Subcutaneous abdominal adipose tissue (tissue), 5 donors: ENCODE measurements around the gene PHC2.

Source experiments
- H3K27ac ChIP-seq: one replicate; pipeline ENCODE4 v1.7.0; 2013; ENCODE audit warnings: low read depth, mild to moderate bottlenecking, inconsistent platforms, low read length, moderate library complexity
- H3K27me3 ChIP-seq, 5 donors: one replicate each; pipeline ENCODE4 v1.7.0; 2013; ENCODE audit warnings: low read length in 5 of 5, inconsistent platforms in 1 of 5; ENCODE audit not compliant: control insufficient read depth in 5 of 5, insufficient read depth in 4 of 5
- H3K36me3 ChIP-seq, 5 donors: one replicate each; pipeline ENCODE4 v1.7.0; 2013; ENCODE audit warnings: low read length in 5 of 5; ENCODE audit not compliant: control insufficient read depth in 5 of 5, insufficient read depth in 5 of 5
- H3K4me1 ChIP-seq, 5 donors: one replicate each; pipeline ENCODE4 v1.7.0; 2013; ENCODE audit warnings: low read length in 5 of 5, mild to moderate bottlenecking in 3 of 5, moderate library complexity in 1 of 5; ENCODE audit not compliant: control insufficient read depth in 5 of 5, insufficient read depth in 5 of 5
- H3K4me3 ChIP-seq, 5 donors: one replicate each; pipeline ENCODE4 v1.7.0; 2013; ENCODE audit warnings: low read length in 5 of 5, low read depth in 1 of 5
- H3K9ac ChIP-seq, 5 donors: one replicate each; pipeline ENCODE4 v1.7.0; 2013; ENCODE audit warnings: low read length in 5 of 5, mild to moderate bottlenecking in 4 of 5, moderate library complexity in 3 of 5
- H3K9me3 ChIP-seq, 5 donors: one replicate each; pipeline ENCODE4 v1.7.0; 2013; ENCODE audit warnings: low read length in 5 of 5; ENCODE audit not compliant: control insufficient read depth in 5 of 5
- donor health status: healthy.
- donor health status: healthy.
- donor health status: healthy.
- donor health status: healthy.
- donor health status: healthy.

PHC2 gene

GRCh38 chr1:33455539-33456501 lies 24.9 kb upstream of the PHC2 start:
- Histone ChIP-seq H3K36me3 (no peaks in the 10 kb centered on the region), H3K27me3 (no peaks in the 10 kb centered on the region), H3K27ac (no peak overlapping the region), H3K4me1 (peaks cover 0 to 30% (median 11%) of the 10 kb centered on the region in 5 donors), H3K9me3 (no peaks in the 10 kb centered on the region), H3K9ac (no peak overlapping the region), H3K4me3 (no peak overlapping the region)

GRCh38 chr1:33454646-33455282 lies 23.9 kb upstream of the PHC2 start:
- H3K4me3 ChIP-seq, result no peak overlapping the region
- no peaks in the 10 kb centered on the region for H3K9me3 ChIP-seq
- no peak overlapping the region for H3K27ac ChIP-seq
- no peaks in the 10 kb centered on the region for H3K36me3 ChIP-seq
- peaks cover 0 to 20% (median 3%) of the 10 kb centered on the region in 5 donors for H3K4me1 ChIP-seq
- no peaks in the 10 kb centered on the region for H3K27me3 ChIP-seq
- H3K9ac ChIP-seq, result no peak overlapping the region

GRCh38 chr1:33446590-33446989 lies 15.7 kb upstream of the PHC2 start:
- no peak overlapping the region for H3K27ac ChIP-seq

GRCh38 chr1:33445108-33445507 lies 14.2 kb upstream of the PHC2 start:
- H3K9ac ChIP-seq, result no peak overlapping the region
- no peak overlapping the region for H3K27ac ChIP-seq
- H3K36me3 ChIP-seq, result no peaks in the 10 kb centered on the region
- no peak overlapping the region for H3K4me3 ChIP-seq
- peaks cover 0 to 10% (median 0%) of the 10 kb centered on the region in 5 donors for H3K27me3 ChIP-seq
- no peaks in the 10 kb centered on the region for H3K9me3 ChIP-seq
- H3K4me1 ChIP-seq, result peaks cover 3 to 14% (median 4%) of the 10 kb centered on the region in 5 donors

More at GRCh38 chr1:33446590-33446989, 15.7 kb upstream of the PHC2 start:
- Histone ChIP-seq H3K4me3 (no peak overlapping the region), H3K4me1 (peaks cover 3 to 10% (median 4%) of the 10 kb centered on the region in 5 donors), H3K36me3 (no peaks in the 10 kb centered on the region), H3K27me3 (peaks cover 0 to 3% (median 0%) of the 10 kb centered on the region in 5 donors), H3K9ac (no peak overlapping the region), H3K9me3 (no peaks in the 10 kb centered on the region)

- Histone ChIP-seq H3K9ac (peak overlapping the region in 1 of 5 donors; percentile 4), H3K27me3 (peaks cover 0 to 10% (median 0%) of the 10 kb centered on the region in 5 donors), H3K9me3 (no peaks in the 10 kb centered on the region), H3K4me1 (peaks cover 3 to 14% (median 4%) of the 10 kb centered on the region in 5 donors), H3K4me3 (no peak overlapping the region), H3K36me3 (no peaks in the 10 kb centered on the region), H3K27ac (no peak overlapping the region)
These were observed 12.8 kb upstream of the PHC2 start for GRCh38 chr1:33443705-33444180.

GRCh38 chr1:33443080-33443704 lies 12.3 kb upstream of the PHC2 start:
- peaks cover 3 to 14% (median 4%) of the 10 kb centered on the region in 5 donors for H3K4me1 ChIP-seq
- peaks cover 0 to 10% (median 0%) of the 10 kb centered on the region in 5 donors for H3K27me3 ChIP-seq
- no peaks in the 10 kb centered on the region for H3K9me3 ChIP-seq
- no peak overlapping the region for H3K4me3 ChIP-seq
- peak overlapping the region in 1 of 5 donors; percentile 4 for H3K9ac ChIP-seq
- H3K27ac ChIP-seq, result no peak overlapping the region
- H3K36me3 ChIP-seq, result no peaks in the 10 kb centered on the region

GRCh38 chr1:33442141-33442540 lies 11.2 kb upstream of the PHC2 start:
- Histone ChIP-seq H3K9me3 (no peaks in the 10 kb centered on the region), H3K27me3 (peaks cover 0 to 7% (median 0%) of the 10 kb centered on the region in 5 donors), H3K36me3 (no peaks in the 10 kb centered on the region), H3K27ac (no peak overlapping the region), H3K9ac (no peak overlapping the region), H3K4me3 (no peak overlapping the region), H3K4me1 (peaks cover 3 to 14% (median 4%) of the 10 kb centered on the region in 5 donors)

GRCh38 chr1:33441088-33441745 lies 10.3 kb upstream of the PHC2 start:
- H3K9me3 ChIP-seq, result no peaks in the 10 kb centered on the region
- H3K36me3 ChIP-seq, result no peaks in the 10 kb centered on the region
- no peak overlapping the region for H3K9ac ChIP-seq
- H3K4me3 ChIP-seq, result no peak overlapping the region
- peaks cover 0 to 7% (median 0%) of the 10 kb centered on the region in 5 donors for H3K27me3 ChIP-seq
- H3K27ac ChIP-seq, result no peak overlapping the region
- H3K4me1 ChIP-seq, result peaks cover 3 to 14% (median 4%) of the 10 kb centered on the region in 5 donors

- no peaks in the 10 kb centered on the region for H3K9me3 ChIP-seq
These were observed 8.8 kb upstream of the PHC2 start for GRCh38 chr1:33439662-33440061.

More at GRCh38 chr1:33439662-33440061, 8.8 kb upstream of the PHC2 start:
- H3K27ac ChIP-seq, result no peak overlapping the region
- no peaks in the 10 kb centered on the region for H3K36me3 ChIP-seq
- H3K27me3 ChIP-seq, result peaks cover 0 to 7% (median 0%) of the 10 kb centered on the region in 5 donors
- peaks cover 3 to 17% (median 4%) of the 10 kb centered on the region in 5 donors for H3K4me1 ChIP-seq
- no peak overlapping the region for H3K4me3 ChIP-seq
- no peak overlapping the region for H3K9ac ChIP-seq
